C4-2B (cell line): ENCODE data around the gene KCNJ18.
"Not testable (repeated sequence)": the region's sequence is repeated elsewhere in the genome, so short reads cannot be mapped to it uniquely, and the experiment has no call there.

Experiments
- ZFX ChIP-seq: fragments of 450-650 bp; IDR thresholded peaks from 2 replicates; pipeline ENCODE4 v1.6.1; 2017
- TF ChIP-seq, protein P1 (sequence below): fragments of 450-650 bp; conservative IDR thresholded peaks from 2 replicates; pipeline ENCODE4 v1.5.1; 2017; ENCODE audit warnings: mild to moderate bottlenecking

GRCh38 chr17:21714676-21715075 lies 22.4 kb downstream of the KCNJ18 start:
- TF ChIP-seq, protein P1, sequence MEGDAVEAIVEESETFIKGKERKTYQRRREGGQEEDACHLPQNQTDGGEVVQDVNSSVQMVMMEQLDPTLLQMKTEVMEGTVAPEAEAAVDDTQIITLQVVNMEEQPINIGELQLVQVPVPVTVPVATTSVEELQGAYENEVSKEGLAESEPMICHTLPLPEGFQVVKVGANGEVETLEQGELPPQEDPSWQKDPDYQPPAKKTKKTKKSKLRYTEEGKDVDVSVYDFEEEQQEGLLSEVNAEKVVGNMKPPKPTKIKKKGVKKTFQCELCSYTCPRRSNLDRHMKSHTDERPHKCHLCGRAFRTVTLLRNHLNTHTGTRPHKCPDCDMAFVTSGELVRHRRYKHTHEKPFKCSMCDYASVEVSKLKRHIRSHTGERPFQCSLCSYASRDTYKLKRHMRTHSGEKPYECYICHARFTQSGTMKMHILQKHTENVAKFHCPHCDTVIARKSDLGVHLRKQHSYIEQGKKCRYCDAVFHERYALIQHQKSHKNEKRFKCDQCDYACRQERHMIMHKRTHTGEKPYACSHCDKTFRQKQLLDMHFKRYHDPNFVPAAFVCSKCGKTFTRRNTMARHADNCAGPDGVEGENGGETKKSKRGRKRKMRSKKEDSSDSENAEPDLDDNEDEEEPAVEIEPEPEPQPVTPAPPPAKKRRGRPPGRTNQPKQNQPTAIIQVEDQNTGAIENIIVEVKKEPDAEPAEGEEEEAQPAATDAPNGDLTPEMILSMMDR, result not testable (repeated sequence)
- not testable (repeated sequence) for TF ChIP-seq ZFX
